ENCODE data around the gene DNAJA4. TPM values are rescaled to one million over a fixed set of nuclear protein-coding genes. Genes with fewer than 3 reads are reported as not detected.

Gene DNAJA4
- total and polyA plus RNA-seq, 12 donors = 40.0 to 226 (median 150) TPM

DNA sequence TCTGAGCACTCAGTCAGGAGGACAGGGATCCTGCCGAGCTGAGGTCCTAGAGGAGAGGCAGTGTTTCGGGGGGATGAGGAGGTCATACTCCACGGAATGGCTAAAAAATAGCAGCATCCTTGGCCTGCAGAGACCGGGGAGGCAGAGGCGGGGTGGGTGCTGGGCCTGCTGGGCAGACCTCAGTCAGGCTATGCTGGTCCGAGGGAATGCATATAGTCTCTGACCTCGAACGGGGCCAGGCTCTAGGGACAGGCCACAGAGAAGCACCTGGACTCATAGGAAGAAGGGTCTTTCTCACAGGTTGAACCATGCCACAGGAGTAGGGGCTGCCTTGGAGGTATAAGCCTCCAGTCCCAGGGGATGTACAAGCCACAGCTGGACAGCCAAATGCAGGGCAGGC, 49.0 kb downstream of the DNAJA4 start:
- Histone ChIP-seq H3K4me1 (peaks cover 0 to 10% (median 0%) of the 10 kb centered on the region in 9 donors), H3K36me3 (no peaks in the 10 kb centered on the region), H3K4me3 (no peak overlapping the region), H3K27ac (no peak overlapping the region), H3K9me3 (no peaks in the 10 kb centered on the region), H3K27me3 (peaks cover 0 to 8% (median 0%) of the 10 kb centered on the region in 7 donors)
- WGBS, 2 donors = 77% methylated on average over 8 of the region's 8 CpGs
- DNase-seq (no peak), ATAC-seq (peak in 1 of 8 donors; percentile 11)
- intact Hi-C loops (cut with DNase I) = loop anchor here in 1 of 10 donors (5.0 kb wide), 1 partner anchor 169 kb away; no protein-coding TSS in a partner anchor
- TF ChIP-seq, protein P1, sequence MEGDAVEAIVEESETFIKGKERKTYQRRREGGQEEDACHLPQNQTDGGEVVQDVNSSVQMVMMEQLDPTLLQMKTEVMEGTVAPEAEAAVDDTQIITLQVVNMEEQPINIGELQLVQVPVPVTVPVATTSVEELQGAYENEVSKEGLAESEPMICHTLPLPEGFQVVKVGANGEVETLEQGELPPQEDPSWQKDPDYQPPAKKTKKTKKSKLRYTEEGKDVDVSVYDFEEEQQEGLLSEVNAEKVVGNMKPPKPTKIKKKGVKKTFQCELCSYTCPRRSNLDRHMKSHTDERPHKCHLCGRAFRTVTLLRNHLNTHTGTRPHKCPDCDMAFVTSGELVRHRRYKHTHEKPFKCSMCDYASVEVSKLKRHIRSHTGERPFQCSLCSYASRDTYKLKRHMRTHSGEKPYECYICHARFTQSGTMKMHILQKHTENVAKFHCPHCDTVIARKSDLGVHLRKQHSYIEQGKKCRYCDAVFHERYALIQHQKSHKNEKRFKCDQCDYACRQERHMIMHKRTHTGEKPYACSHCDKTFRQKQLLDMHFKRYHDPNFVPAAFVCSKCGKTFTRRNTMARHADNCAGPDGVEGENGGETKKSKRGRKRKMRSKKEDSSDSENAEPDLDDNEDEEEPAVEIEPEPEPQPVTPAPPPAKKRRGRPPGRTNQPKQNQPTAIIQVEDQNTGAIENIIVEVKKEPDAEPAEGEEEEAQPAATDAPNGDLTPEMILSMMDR (IDR thresholded peaks at IDR 0.05) = no peak

DNA sequence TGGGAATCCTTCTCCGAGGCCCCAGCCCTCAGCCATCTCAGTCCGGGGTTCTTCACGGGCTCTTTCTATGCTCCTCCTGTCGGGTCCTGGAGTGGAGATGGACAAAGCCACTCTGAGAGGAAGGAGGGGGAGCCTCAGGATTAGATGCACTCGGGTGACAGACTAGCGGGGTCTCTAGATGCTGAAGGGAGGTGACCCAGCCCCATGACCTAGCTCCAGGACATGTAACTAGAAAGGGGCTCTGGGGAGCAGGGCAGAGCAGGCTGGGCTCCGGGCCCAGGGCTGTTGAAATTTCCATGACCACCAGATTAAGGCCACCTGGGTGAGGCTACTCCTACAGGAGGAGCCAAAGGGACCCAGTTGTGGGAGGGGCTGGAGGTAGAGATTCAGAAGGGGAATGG, 49.8 kb downstream of the DNAJA4 start:
- H3K4me3 ChIP-seq = no peak overlapping the region
- no peaks in the 10 kb centered on the region for H3K9me3 ChIP-seq
- TF ChIP-seq, protein P1 (IDR thresholded peaks at IDR 0.05) = no peak
- intact Hi-C loops (cut with DNase I) = loop anchor here in 1 of 10 donors (5.0 kb wide), 1 partner anchor 168 kb away; no protein-coding TSS in a partner anchor
- DNase-seq (no peak), ATAC-seq (no peak)
- no peak overlapping the region for H3K27ac ChIP-seq
- H3K27me3 ChIP-seq = peaks cover 0 to 4% (median 0%) of the 10 kb centered on the region in 7 donors
- peaks cover 0 to 5% (median 0%) of the 10 kb centered on the region in 9 donors for H3K4me1 ChIP-seq
- H3K36me3 ChIP-seq = no peaks in the 10 kb centered on the region
- WGBS, 2 donors = 76 to 86% methylated on average over 7 of the region's 7 CpGs

DNA sequence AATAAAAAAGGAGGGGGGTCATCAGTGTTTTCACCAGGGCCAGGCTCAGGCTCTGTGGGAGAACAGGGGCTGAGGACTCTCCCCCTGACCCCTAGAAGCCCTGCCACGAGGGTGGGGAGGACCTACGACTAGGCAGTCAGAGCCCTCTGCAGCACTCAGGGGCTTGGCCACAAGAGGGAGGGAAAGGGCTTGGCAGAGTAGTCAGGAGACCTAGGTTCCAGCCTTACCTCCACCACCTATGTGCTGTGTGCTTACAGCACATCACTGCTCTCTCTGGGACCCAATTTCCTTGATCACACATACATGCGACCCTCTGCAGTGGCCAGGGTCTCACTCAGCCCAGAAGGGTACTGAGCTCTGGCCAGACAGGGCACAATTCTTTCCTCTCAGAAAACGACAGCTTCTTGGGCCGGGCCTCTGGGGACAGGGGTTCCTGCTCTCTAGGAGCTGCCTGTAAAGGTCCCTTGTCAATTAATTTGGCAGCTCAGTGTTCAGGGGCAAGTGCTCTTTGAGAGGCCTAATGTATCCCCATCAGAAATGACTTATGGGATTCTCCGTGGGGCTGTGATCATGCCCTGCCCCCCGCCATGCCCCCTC, 51.4 kb downstream of the DNAJA4 start:
- ATAC-seq (peak in 1 of 8 donors; percentile 21), DNase-seq (no peak)
- Histone ChIP-seq H3K27me3 (peaks cover 0 to 4% (median 0%) of the 10 kb centered on the region in 7 donors), H3K4me3 (no peak overlapping the region), H3K4me1 (peaks cover 0 to 5% (median 0%) of the 10 kb centered on the region in 9 donors), H3K9me3 (no peaks in the 10 kb centered on the region), H3K27ac (no peak overlapping the region), H3K36me3 (no peaks in the 10 kb centered on the region)
- intact Hi-C loops (cut with DNase I) = no loop called here
- TF ChIP-seq, protein P1 (IDR thresholded peaks at IDR 0.05) = no peak
- 76 to 78% methylated on average over 7 of the region's 7 CpGs for WGBS, 2 donors

GRCh38 chr15:78316283-78317083, 52.1 kb downstream of the DNAJA4 start:
- no peak for ATAC-seq
- intact Hi-C loops (cut with DNase I) = no loop called here

More at GRCh38 chr15:78316283-78317083, 52.1 kb downstream of the DNAJA4 start:
- Histone ChIP-seq H3K36me3 (no peaks in the 10 kb centered on the region), H3K4me1 (peaks cover 0 to 5% (median 0%) of the 10 kb centered on the region in 9 donors), H3K9me3 (no peaks in the 10 kb centered on the region), H3K27me3 (peaks cover 0 to 4% (median 0%) of the 10 kb centered on the region in 7 donors), H3K4me3 (no peak overlapping the region), H3K27ac (no peak overlapping the region)
- 56 to 62% methylated on average over 17 of the region's 17 CpGs for WGBS, 2 donors
- no peak for DNase-seq
- TF ChIP-seq, protein P1 (IDR thresholded peaks at IDR 0.05) = no peak
